Activated CD4-positive, alpha-beta T cell treated with anti-CD3 and anti-CD28 coated beads, Interleukin-10, Interleukin-2, amounts not matched to agents 100 ng/mL and 50 ng/mL, durations not matched to agents 16 hours and 8 hours (primary cell): ENCODE results near the gene SLC35G4.
A peak's percentile ranks its signal among the peaks of the same experiment; 100 is the strongest.
"Not testable (repeated sequence)": the region's sequence is repeated elsewhere in the genome, so short reads cannot be mapped to it uniquely, and the experiment has no call there.

ENCODE experiments used
- DNase-seq: peaks from one replicate; pipeline ENCODE4 v3.0.0-alpha.2; 2020

SLC35G4 gene

GRCh38 chr18:11609488-11609887 is at the start of gene SLC35G4:
TSS of gene SLC35G4 (plus strand) at chr18:11609596. CDS start at chr18:11609596, 0 bp downstream.
- not testable (repeated sequence) for DNase-seq

- no peak for DNase-seq
These were observed 48.1 kb upstream of the SLC35G4 start for GRCh38 chr18:11561293-11561692.

GRCh38 chr18:11565716-11566115 is 43.7 kb upstream of the SLC35G4 start:
- no peak for DNase-seq

- no peak for DNase-seq
These were observed 43.0 kb upstream of the SLC35G4 start for GRCh38 chr18:11566236-11566965.

GRCh38 chr18:11567396-11567795 is 42.0 kb upstream of the SLC35G4 start:
- DNase-seq = no peak

- no peak for DNase-seq
These were observed 39.3 kb upstream of the SLC35G4 start for GRCh38 chr18:11570073-11570588.

- no peak for DNase-seq
These were observed 38.5 kb upstream of the SLC35G4 start for GRCh38 chr18:11570769-11571412.

GRCh38 chr18:11572201-11572600 is 37.2 kb upstream of the SLC35G4 start:
- no peak for DNase-seq

- no peak for DNase-seq
These were observed 34.9 kb upstream of the SLC35G4 start for GRCh38 chr18:11574545-11574944.

GRCh38 chr18:11577271-11578112 is 31.9 kb upstream of the SLC35G4 start:
- no peak for DNase-seq

- no peak for DNase-seq
These were observed 30.6 kb upstream of the SLC35G4 start for GRCh38 chr18:11578799-11579198.

GRCh38 chr18:11579916-11580315 is 29.5 kb upstream of the SLC35G4 start:
- no peak for DNase-seq

- DNase-seq = no peak
These were observed 28.1 kb upstream of the SLC35G4 start for GRCh38 chr18:11581286-11581685.

GRCh38 chr18:11585596-11585995 is 23.8 kb upstream of the SLC35G4 start:
- DNase-seq = no peak

GRCh38 chr18:11586896-11587295 is 22.5 kb upstream of the SLC35G4 start:
- DNase-seq = no peak

- DNase-seq = no peak
These were observed 22.0 kb upstream of the SLC35G4 start for GRCh38 chr18:11587432-11587831.

GRCh38 chr18:11587846-11588245 is 21.6 kb upstream of the SLC35G4 start:
- DNase-seq = peak; percentile 36

- DNase-seq = no peak
These were observed 17.4 kb upstream of the SLC35G4 start for GRCh38 chr18:11591957-11592356.

GRCh38 chr18:11600321-11600720 is 9.1 kb upstream of the SLC35G4 start:
- DNase-seq = no peak

- DNase-seq = no peak
These were observed 1.5 kb upstream of the SLC35G4 start for GRCh38 chr18:11607906-11608305.

- not testable (repeated sequence) for DNase-seq
These were observed 778 bp upstream of the SLC35G4 start for GRCh38 chr18:11608618-11609017.

- not testable (repeated sequence) for DNase-seq
These were observed 3.7 kb downstream of the SLC35G4 start for GRCh38 chr18:11613073-11613472.

GRCh38 chr18:11613611-11614010 is 4.2 kb downstream of the SLC35G4 start:
- DNase-seq = not testable (repeated sequence)
